Measurements from ENCODE around the gene PCSK6.

Gene PCSK6

DNA sequence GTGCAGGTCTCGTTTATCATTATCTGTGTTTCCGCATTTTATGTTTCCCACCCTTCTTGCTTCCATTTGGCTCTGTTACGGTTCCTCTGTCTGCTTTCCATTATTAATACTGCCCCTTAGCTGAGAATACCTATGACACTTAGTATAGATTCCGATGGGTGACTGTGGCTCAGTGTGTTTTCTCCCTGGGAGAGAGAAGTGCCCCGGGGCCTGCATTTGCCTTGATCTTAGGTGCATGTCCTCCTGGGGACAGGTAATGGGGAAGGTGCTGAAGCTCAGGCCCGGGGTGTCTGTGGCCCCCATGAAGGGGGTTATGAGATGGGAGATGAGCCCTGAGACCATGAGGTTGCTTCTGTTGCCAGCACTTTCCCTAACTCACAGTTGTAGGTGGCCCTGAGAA lies 43.4 kb upstream of the PCSK6 start:
- no peak for TF ChIP-seq TCF12 (IDR thresholded peaks at IDR 0.05; ENCODE audit: low read depth)
- TF ChIP-seq, protein P1, sequence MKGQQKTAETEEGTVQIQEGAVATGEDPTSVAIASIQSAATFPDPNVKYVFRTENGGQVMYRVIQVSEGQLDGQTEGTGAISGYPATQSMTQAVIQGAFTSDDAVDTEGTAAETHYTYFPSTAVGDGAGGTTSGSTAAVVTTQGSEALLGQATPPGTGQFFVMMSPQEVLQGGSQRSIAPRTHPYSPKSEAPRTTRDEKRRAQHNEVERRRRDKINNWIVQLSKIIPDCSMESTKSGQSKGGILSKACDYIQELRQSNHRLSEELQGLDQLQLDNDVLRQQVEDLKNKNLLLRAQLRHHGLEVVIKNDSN (IDR thresholded peaks at IDR 0.05): no peak
- no peak for TF ChIP-seq YY1 (IDR thresholded peaks at IDR 0.05; ENCODE audit: low read depth)
- TF ChIP-seq RAD21 (IDR thresholded peaks at IDR 0.05; ENCODE audit: low read depth): no peak
- TF ChIP-seq, protein P2, sequence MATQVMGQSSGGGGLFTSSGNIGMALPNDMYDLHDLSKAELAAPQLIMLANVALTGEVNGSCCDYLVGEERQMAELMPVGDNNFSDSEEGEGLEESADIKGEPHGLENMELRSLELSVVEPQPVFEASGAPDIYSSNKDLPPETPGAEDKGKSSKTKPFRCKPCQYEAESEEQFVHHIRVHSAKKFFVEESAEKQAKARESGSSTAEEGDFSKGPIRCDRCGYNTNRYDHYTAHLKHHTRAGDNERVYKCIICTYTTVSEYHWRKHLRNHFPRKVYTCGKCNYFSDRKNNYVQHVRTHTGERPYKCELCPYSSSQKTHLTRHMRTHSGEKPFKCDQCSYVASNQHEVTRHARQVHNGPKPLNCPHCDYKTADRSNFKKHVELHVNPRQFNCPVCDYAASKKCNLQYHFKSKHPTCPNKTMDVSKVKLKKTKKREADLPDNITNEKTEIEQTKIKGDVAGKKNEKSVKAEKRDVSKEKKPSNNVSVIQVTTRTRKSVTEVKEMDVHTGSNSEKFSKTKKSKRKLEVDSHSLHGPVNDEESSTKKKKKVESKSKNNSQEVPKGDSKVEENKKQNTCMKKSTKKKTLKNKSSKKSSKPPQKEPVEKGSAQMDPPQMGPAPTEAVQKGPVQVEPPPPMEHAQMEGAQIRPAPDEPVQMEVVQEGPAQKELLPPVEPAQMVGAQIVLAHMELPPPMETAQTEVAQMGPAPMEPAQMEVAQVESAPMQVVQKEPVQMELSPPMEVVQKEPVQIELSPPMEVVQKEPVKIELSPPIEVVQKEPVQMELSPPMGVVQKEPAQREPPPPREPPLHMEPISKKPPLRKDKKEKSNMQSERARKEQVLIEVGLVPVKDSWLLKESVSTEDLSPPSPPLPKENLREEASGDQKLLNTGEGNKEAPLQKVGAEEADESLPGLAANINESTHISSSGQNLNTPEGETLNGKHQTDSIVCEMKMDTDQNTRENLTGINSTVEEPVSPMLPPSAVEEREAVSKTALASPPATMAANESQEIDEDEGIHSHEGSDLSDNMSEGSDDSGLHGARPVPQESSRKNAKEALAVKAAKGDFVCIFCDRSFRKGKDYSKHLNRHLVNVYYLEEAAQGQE (IDR thresholded peaks at IDR 0.05; ENCODE audit: low read depth): no peak
- TF ChIP-seq EGR1 (IDR thresholded peaks at IDR 0.05): no peak
- TF ChIP-seq NFIC (IDR thresholded peaks at IDR 0.05): no peak
- no peak for TF ChIP-seq MAX (IDR thresholded peaks at IDR 0.05)
- no peak for TF ChIP-seq EP300 (IDR thresholded peaks at IDR 0.05; ENCODE audit: borderline replicate concordance)
- TF ChIP-seq CEBPB (IDR thresholded peaks at IDR 0.05): no peak
- TF ChIP-seq TEAD4 (IDR thresholded peaks at IDR 0.05): no peak
- TF ChIP-seq CREB1 (IDR thresholded peaks at IDR 0.05; ENCODE audit: low read depth): no peak
- no peak for TF ChIP-seq FOXM1 (IDR thresholded peaks at IDR 0.05; ENCODE audit: borderline replicate concordance, low read depth)
- no peak for TF ChIP-seq ZBTB7A (IDR thresholded peaks at IDR 0.05; ENCODE audit: low read depth)
- TF ChIP-seq TAF1 (IDR thresholded peaks at IDR 0.05; ENCODE audit: low read depth): no peak

DNA sequence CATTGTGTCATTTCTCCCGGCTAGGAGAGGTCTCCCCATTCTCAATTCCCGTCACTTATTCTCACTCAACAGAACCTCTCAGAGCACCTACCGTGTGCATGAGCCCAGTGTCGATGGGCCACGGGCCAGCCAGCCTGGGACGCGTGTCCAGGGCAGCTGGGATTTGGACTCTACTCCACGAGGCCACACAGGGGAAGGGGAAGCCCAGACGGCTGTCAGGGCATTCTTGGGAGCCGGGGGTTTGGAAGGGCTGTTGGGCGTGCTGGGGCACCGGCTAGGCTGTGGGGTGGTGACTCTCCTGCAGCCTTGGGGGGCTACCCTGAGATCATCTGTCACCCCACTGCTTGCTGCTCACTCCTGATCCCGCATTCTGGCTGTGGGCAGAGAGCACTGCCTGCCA lies 41.7 kb upstream of the PCSK6 start:
- TF ChIP-seq, protein P1 (IDR thresholded peaks at IDR 0.05): no peak
- TF ChIP-seq NFIC (IDR thresholded peaks at IDR 0.05): no peak
- no peak for TF ChIP-seq TEAD4 (IDR thresholded peaks at IDR 0.05)
- no peak for TF ChIP-seq TCF12 (IDR thresholded peaks at IDR 0.05; ENCODE audit: low read depth)
- no peak for TF ChIP-seq MAX (IDR thresholded peaks at IDR 0.05)
- no peak for TF ChIP-seq CREB1 (IDR thresholded peaks at IDR 0.05; ENCODE audit: low read depth)
- no peak for TF ChIP-seq YY1 (IDR thresholded peaks at IDR 0.05; ENCODE audit: low read depth)

- TF ChIP-seq RAD21 (IDR thresholded peaks at IDR 0.05; ENCODE audit: low read depth): no peak
- TF ChIP-seq, protein P2 (IDR thresholded peaks at IDR 0.05; ENCODE audit: low read depth): no peak
- no peak for TF ChIP-seq MAX (IDR thresholded peaks at IDR 0.05)
- TF ChIP-seq, protein P1 (IDR thresholded peaks at IDR 0.05): no peak
- TF ChIP-seq FOXM1 (IDR thresholded peaks at IDR 0.05; ENCODE audit: borderline replicate concordance, low read depth): no peak
- no peak for TF ChIP-seq CEBPB (IDR thresholded peaks at IDR 0.05)
- TF ChIP-seq TAF1 (IDR thresholded peaks at IDR 0.05; ENCODE audit: low read depth): no peak
- TF ChIP-seq EGR1 (IDR thresholded peaks at IDR 0.05): no peak
- TF ChIP-seq TEAD4 (IDR thresholded peaks at IDR 0.05): no peak
- no peak for TF ChIP-seq EP300 (IDR thresholded peaks at IDR 0.05; ENCODE audit: borderline replicate concordance)
- TF ChIP-seq YY1 (IDR thresholded peaks at IDR 0.05; ENCODE audit: low read depth): no peak
- no peak for TF ChIP-seq CREB1 (IDR thresholded peaks at IDR 0.05; ENCODE audit: low read depth)
- TF ChIP-seq NFIC (IDR thresholded peaks at IDR 0.05): no peak
- no peak for TF ChIP-seq ZBTB7A (IDR thresholded peaks at IDR 0.05; ENCODE audit: low read depth)
- TF ChIP-seq TCF12 (IDR thresholded peaks at IDR 0.05; ENCODE audit: low read depth): no peak
Observed at GRCh38 chr15:101530224-101530958, 40.9 kb upstream of the PCSK6 start.

DNA sequence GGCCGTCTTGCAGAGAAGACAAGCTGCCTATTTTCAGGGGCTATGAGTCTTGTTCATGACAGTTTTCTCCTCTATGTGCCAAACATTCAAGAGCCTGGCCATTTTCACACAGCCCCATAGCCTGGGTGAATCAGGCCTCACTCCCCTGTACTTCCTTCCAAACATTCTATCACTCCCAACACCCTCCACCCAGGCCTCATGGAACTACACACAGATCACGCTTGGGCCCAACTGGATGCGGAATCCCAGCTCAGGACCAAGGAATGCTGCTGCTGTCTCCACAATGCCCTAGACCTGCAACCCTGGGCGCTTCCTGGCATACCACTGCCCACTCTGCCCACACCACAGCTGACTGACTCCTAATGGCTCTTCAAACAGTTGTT lies 39.4 kb upstream of the PCSK6 start:
- TF ChIP-seq TCF12 (IDR thresholded peaks at IDR 0.05; ENCODE audit: low read depth) (no peak), FOXM1 (IDR thresholded peaks at IDR 0.05; ENCODE audit: borderline replicate concordance, low read depth) (no peak), CEBPB (IDR thresholded peaks at IDR 0.05) (no peak), CREB1 (IDR thresholded peaks at IDR 0.05; ENCODE audit: low read depth) (no peak), ZBTB7A (IDR thresholded peaks at IDR 0.05; ENCODE audit: low read depth) (no peak), EGR1 (IDR thresholded peaks at IDR 0.05) (no peak), RAD21 (IDR thresholded peaks at IDR 0.05; ENCODE audit: low read depth) (no peak), EP300 (IDR thresholded peaks at IDR 0.05; ENCODE audit: borderline replicate concordance) (no peak), YY1 (IDR thresholded peaks at IDR 0.05; ENCODE audit: low read depth) (no peak), MAX (IDR thresholded peaks at IDR 0.05) (no peak), NFIC (IDR thresholded peaks at IDR 0.05) (no peak), TEAD4 (IDR thresholded peaks at IDR 0.05) (no peak), TAF1 (IDR thresholded peaks at IDR 0.05; ENCODE audit: low read depth) (no peak)
- TF ChIP-seq, protein P1 (IDR thresholded peaks at IDR 0.05): no peak
- TF ChIP-seq, protein P2 (IDR thresholded peaks at IDR 0.05; ENCODE audit: low read depth): no peak

Measured in Ishikawa (cell line).